Fibroblast of lung (primary cell): ENCODE results near the gene SORCS3. TPM values are rescaled to one million over a fixed set of nuclear protein-coding genes. Genes with fewer than 3 reads are reported as not detected.

Source experiments
- DNase-seq, 2 donors: peaks; one replicate each; pipeline versions ENCODE4 v3.0.0 to v3.0.0-alpha.2; 2010; ENCODE audit warnings: low read depth in 2 of 2
- H2AFZ ChIP-seq: 2 replicates; pipeline ENCODE4 v1.5.1; 2012; ENCODE audit warnings: low read length, control low read depth, inconsistent platforms
- H3K27ac ChIP-seq: 2 replicates; pipeline ENCODE4 v1.5.1; 2011; ENCODE audit warnings: low read length, control low read depth; ENCODE audit not compliant: insufficient read depth
- H3K27me3 ChIP-seq: 2 replicates; pipeline ENCODE4 v1.5.1; 2011; ENCODE audit warnings: mild to moderate bottlenecking, low read length; ENCODE audit not compliant: control insufficient read depth, insufficient read depth
- H3K36me3 ChIP-seq: 2 replicates; pipeline ENCODE4 v1.5.1; 2011; ENCODE audit warnings: low read length; ENCODE audit not compliant: control insufficient read depth, insufficient read depth
- H3K4me1 ChIP-seq: 2 replicates; pipeline ENCODE4 v1.5.1; 2011; ENCODE audit warnings: low read length; ENCODE audit not compliant: control insufficient read depth, insufficient read depth; ENCODE audit errors: extremely low read depth
- H3K4me2 ChIP-seq: 2 replicates; pipeline ENCODE4 v1.5.1; 2011; ENCODE audit warnings: low read length, control low read depth; ENCODE audit not compliant: insufficient read depth; ENCODE audit errors: extremely low read depth
- H3K4me3 ChIP-seq, 4 experiments: fragments of 200-600 bp in 1 of 4; sonication (generic) in 1 of 4; replicated peaks in 1 of 4; 2 replicates each; pipeline ENCODE4 v1.5.1; 2011 to 2016; ENCODE audit warnings: low read length in 4 of 4, low read depth in 3 of 4, mild to moderate bottlenecking in 3 of 4, control low read depth in 2 of 4, inconsistent platforms in 1 of 4, mixed read lengths in 1 of 4; ENCODE audit not compliant: insufficient read depth in 1 of 4; ENCODE audit errors: control extremely low read depth in 1 of 4
- H3K79me2 ChIP-seq: 2 replicates; pipeline ENCODE4 v1.5.1; 2012; ENCODE audit warnings: mild to moderate bottlenecking, low read length, inconsistent platforms; ENCODE audit not compliant: control insufficient read depth, insufficient read depth
- H3K9ac ChIP-seq: 2 replicates; pipeline ENCODE4 v1.5.1; 2011; ENCODE audit warnings: mild to moderate bottlenecking, low read length, control low read depth; ENCODE audit not compliant: insufficient read depth
- H3K9me3 ChIP-seq: 2 replicates; pipeline ENCODE4 v1.5.1; 2012; ENCODE audit warnings: low read depth, low read length; ENCODE audit not compliant: control insufficient read depth, insufficient read depth
- H4K20me1 ChIP-seq: 2 replicates; pipeline ENCODE4 v1.5.1; 2011; ENCODE audit warnings: low read length; ENCODE audit not compliant: control insufficient read depth, insufficient read depth; ENCODE audit errors: extremely low read depth
- CTCF ChIP-seq, 2 donors: IDR thresholded peaks in 1 of 2; conservative IDR thresholded peaks in 1 of 2; 1 replicate in 1 of 2; 2 replicates in 1 of 2; pipeline ENCODE4 v1.5.1; 2011 to 2012; ENCODE audit warnings: low read length in 2 of 2, control low read depth in 1 of 2, inconsistent platforms in 1 of 2, low read depth in 1 of 2, mild to moderate bottlenecking in 1 of 2
- EZH2 ChIP-seq: IDR thresholded peaks from 2 replicates; pipeline ENCODE4 v1.5.1; 2012; ENCODE audit warnings: low read length, control low read depth, mild to moderate bottlenecking; ENCODE audit errors: missing control alignments
- polyA plus RNA-seq, 2 donors: library from polyadenylated mRNA; depleted of rRNA in 1 of 2; stranded (reverse) in 1 of 2; unstranded in 1 of 2; fragments of >200 nt; gene quantifications; 2 replicates each; pipeline ENCODE4 v1.2.1, GENCODE V29; 2011 to 2012; ENCODE audit warnings: missing spikeins in 1 of 2
- total RNA-seq: library from RNA; depleted of rRNA; stranded (reverse); fragments of >200 nt; gene quantifications from 2 replicates; pipeline ENCODE4 v1.2.1, GENCODE V29; 2014

SORCS3 gene
- total and polyA plus RNA-seq, 2 donors (not counting 1 experiment from before 2014, with no cell fraction given) = not detected

GRCh38 chr10:105262666-105263065, 621.6 kb downstream of the SORCS3 start:
- H3K4me1 ChIP-seq = no peaks in the 10 kb centered on the region

GRCh38 chr10:105266966-105267539, 626.0 kb downstream of the SORCS3 start:
- TF ChIP-seq CTCF (conservative IDR thresholded peaks at IDR 0.05 in 1 of 2, IDR thresholded peaks at IDR 0.05 in 1 of 2; ENCODE audit: low read depth in 1 of 2, low read length in 2 of 2) (no peak), EZH2 (no peak)
- H3K9ac ChIP-seq = no peak overlapping the region
- H3K36me3 ChIP-seq = no peaks in the 10 kb centered on the region
- H3K4me3 ChIP-seq = no peak overlapping the region
- H3K27me3 ChIP-seq = no peaks in the 10 kb centered on the region
- no peaks in the 10 kb centered on the region for H3K4me1 ChIP-seq
- no peak for DNase-seq
- no peaks in the 10 kb centered on the region for H3K9me3 ChIP-seq
- no peak overlapping the region for H3K4me2 ChIP-seq
- no peak overlapping the region for H3K27ac ChIP-seq
- no peak overlapping the region for H2AFZ ChIP-seq
- H3K79me2 ChIP-seq = no peaks in the 10 kb centered on the region
- no peaks in the 10 kb centered on the region for H4K20me1 ChIP-seq

More at GRCh38 chr10:105262666-105263065, 621.6 kb downstream of the SORCS3 start:
- Histone ChIP-seq H2AFZ (no peak overlapping the region), H3K27me3 (no peaks in the 10 kb centered on the region), H3K9ac (no peak overlapping the region), H4K20me1 (no peaks in the 10 kb centered on the region), H3K4me3 (no peak overlapping the region), H3K79me2 (no peaks in the 10 kb centered on the region), H3K27ac (no peak overlapping the region), H3K9me3 (no peaks in the 10 kb centered on the region), H3K36me3 (no peaks in the 10 kb centered on the region), H3K4me2 (no peak overlapping the region)
- TF ChIP-seq EZH2 (no peak), CTCF (conservative IDR thresholded peaks at IDR 0.05 in 1 of 2, IDR thresholded peaks at IDR 0.05 in 1 of 2; ENCODE audit: low read depth in 1 of 2, low read length in 2 of 2) (no peak)
- DNase-seq = peak in 1 of 2 donors; percentile 57

GRCh38 chr10:105268961-105269360, 627.9 kb downstream of the SORCS3 start:
- H3K79me2 ChIP-seq = no peaks in the 10 kb centered on the region
- no peaks in the 10 kb centered on the region for H3K27me3 ChIP-seq
- H3K4me2 ChIP-seq = no peak overlapping the region
- no peak overlapping the region for H3K4me3 ChIP-seq
- no peaks in the 10 kb centered on the region for H3K9me3 ChIP-seq
- no peak for DNase-seq
- no peaks in the 10 kb centered on the region for H4K20me1 ChIP-seq
- no peak for TF ChIP-seq EZH2
- TF ChIP-seq CTCF (conservative IDR thresholded peaks at IDR 0.05 in 1 of 2, IDR thresholded peaks at IDR 0.05 in 1 of 2; ENCODE audit: low read depth in 1 of 2, low read length in 2 of 2) = no peak
- H3K36me3 ChIP-seq = no peaks in the 10 kb centered on the region
- no peak overlapping the region for H3K9ac ChIP-seq
- H2AFZ ChIP-seq = no peak overlapping the region
- H3K27ac ChIP-seq = no peak overlapping the region
- H3K4me1 ChIP-seq = no peaks in the 10 kb centered on the region
